H4 (cell line): ENCODE data around the gene DNAL1. TPM values are rescaled to one million over a fixed set of nuclear protein-coding genes. Genes with fewer than 3 reads are reported as not detected.
"Not testable (repeated sequence)": the region's sequence is repeated elsewhere in the genome, so short reads cannot be mapped to it uniquely, and the experiment has no call there.

Experiments
- DNase-seq: peaks from one replicate; pipeline ENCODE4 v3.0.0-alpha.2; 2015; ENCODE audit warnings: low spot score
- total RNA-seq: library from RNA; depleted of rRNA; stranded (reverse); fragments of >200 nt; shearing (Covaris generic); gene quantifications from 2 replicates; pipeline ENCODE4 v1.2.3, GENCODE V29; 2014

DNAL1 gene
- total RNA-seq, 1 experiment from 2014 or later: 8.1 TPM

DNA sequence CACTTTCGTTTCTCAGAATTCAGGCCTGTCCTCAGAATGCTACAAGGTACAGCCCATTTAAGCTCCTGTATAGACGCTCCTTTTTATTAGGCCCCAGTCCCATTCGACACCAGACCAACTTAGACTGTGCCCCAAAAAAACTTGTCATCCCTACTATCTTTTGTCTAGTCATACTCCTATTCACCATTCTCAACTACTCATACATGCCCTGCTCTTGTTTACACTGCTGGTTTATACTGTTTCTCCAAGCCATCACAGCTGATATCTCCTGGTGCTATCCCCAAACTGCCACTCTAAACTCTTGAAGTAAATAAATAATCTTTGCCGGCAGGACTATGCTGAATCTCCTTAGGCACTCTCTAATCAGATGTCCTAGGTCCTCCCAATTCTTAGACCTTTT is 63.3 kb downstream of the DNAL1 start:
- not testable (repeated sequence) for DNase-seq

DNA sequence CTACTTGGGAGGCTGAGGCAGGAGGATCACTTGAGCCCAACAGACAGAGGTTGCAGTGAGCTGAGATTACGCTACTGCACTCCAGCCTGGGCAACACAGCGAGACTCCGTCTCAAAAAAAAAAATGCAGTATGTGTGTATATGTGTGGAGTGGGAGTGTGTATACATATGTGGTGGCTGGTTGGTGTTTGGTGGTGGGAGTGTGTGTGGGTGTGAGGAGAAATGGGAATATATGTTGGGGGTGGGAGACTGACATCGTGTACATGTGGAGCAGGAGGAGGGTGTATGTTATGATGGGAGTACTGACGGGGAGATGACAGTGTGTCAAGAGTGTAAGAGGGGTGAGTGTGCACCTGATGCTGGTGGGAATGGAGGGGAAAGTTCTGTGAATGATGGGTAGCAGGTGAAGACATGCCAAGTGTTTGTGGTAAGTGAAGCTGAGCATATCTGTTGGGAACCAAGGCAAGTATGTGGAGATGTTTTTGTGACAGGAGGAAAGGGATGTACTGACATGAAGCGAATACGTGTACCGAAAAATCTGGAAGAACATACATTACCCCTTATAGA is 65.2 kb downstream of the DNAL1 start:
- no peak for DNase-seq

- DNase-seq: no peak
Observed at GRCh38 chr14:73710737-73711136, 66.0 kb downstream of the DNAL1 start.

GRCh38 chr14:73712071-73712506 is 67.3 kb downstream of the DNAL1 start:
- DNase-seq: no peak

GRCh38 chr14:73712540-73713180 is 67.9 kb downstream of the DNAL1 start:
- no peak for DNase-seq

GRCh38 chr14:73713206-73713802 is 68.5 kb downstream of the DNAL1 start:
- DNase-seq: no peak

DNA sequence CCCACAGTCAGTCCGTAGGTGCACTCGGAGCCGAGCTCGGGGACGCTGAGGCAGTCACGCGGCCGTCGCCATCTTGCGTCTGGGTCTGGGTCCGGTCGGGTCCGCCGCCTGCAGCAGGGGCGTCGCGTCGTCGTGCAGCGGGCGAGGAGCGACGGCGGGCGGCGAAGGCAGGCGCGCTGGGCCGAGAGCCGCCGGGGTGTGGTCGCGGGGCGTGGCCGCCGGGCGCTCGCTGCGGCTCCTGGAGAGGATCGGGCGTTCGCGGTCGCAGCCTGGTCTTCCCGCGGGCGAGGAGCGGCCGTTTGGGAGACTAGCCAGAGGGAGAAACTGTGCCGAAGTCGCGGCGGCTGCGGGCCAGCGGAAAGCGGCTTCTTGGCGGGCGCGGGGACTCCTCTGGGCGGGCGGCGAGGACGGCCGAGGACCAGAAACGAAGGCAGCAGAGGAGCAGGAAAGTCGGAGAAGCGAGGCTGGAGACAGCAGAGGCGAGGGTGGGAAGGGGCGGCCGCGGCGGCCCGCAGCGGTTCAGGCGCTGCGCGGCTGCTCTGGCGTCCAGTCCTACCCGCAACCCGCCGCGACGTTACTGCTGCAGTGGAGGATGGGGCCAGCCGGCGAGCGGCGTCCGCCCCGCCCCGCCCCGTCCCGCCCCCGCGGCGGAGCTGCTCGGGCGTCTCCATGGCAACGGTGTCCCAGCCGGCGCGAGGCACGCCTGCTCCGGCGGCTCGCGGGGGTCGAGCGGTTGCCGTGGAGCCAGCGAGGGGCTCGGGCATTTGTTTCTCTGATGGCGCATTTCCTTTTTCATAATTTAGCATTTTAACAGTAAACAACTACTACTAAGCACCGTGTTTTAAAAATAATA is 69.2 kb downstream of the DNAL1 start, which contains the start of gene PNMA1:
TSS of gene PNMA1 (minus strand) at position 582 of the 853 bp plus-strand sequence. CDS start 745 bp downstream, outside the sequence.
- peak; percentile 77 for DNase-seq

- DNase-seq: no peak
Observed at GRCh38 chr14:73714656-73715081, 69.9 kb downstream of the DNAL1 start.

DNA sequence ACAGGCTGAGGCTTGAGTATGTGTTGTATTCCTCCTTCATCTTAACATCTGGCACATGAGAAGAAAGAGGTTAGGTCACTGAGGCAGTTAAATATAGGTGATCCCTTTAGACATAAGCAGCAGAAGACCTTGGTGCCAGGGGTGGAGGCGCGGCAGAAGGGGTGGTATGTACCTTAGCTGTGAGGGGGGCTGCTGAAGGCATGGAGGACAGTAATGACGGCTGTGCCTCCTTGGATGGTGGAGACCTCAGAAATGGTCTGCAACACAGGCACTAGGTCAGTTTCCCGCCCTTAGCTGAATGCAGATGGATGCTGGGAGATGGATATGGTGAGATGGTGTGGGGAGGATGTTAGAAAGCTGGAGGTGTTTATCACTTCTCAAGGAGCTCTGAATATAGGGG is 70.9 kb downstream of the DNAL1 start:
- DNase-seq: no peak

DNA sequence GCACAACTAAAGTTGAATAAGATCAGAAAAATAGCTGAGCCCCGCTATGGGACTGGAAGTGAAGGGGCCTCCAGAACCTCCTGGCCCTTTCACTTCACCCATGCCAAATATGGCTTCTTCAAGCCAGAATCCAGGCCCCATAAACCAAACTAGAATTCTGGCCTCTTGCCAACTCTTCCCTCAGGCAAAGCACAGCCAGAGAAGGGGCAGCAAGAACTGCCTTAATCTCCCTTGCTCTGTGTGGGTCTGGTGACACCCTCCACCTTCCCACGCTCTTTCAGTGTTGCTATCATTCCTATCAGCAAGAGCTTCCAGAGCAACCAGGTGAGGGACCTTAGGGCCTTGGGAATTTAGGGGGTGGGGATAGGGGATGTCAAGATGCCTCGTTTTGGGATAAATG is 72.5 kb downstream of the DNAL1 start:
- no peak for DNase-seq

GRCh38 chr14:73717711-73718417 is 73.1 kb downstream of the DNAL1 start:
- no peak for DNase-seq

- no peak for DNase-seq
Observed at GRCh38 chr14:73718418-73719251, 73.8 kb downstream of the DNAL1 start.

GRCh38 chr14:73719361-73719760 is 74.6 kb downstream of the DNAL1 start:
- no peak for DNase-seq

DNA sequence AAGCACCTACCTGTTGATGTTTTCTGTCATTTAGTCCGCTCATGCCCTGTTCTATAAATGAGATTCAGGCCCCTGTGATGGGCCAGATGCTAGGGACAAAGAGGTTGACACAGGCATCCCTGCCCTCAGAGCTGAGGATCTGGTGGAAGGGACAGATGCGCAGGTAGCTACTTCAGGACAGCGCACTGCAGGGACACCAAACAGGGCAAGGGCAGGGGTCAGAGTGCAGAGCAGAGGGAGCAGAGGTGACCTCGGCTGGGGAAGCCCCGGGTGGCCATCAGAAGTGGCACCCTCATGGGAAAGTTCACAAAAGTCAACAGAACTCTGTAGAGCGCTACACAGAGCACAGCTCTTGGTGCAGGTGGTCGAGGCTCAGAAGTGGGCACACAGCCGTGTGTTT is 75.0 kb downstream of the DNAL1 start:
- DNase-seq: no peak

DNA sequence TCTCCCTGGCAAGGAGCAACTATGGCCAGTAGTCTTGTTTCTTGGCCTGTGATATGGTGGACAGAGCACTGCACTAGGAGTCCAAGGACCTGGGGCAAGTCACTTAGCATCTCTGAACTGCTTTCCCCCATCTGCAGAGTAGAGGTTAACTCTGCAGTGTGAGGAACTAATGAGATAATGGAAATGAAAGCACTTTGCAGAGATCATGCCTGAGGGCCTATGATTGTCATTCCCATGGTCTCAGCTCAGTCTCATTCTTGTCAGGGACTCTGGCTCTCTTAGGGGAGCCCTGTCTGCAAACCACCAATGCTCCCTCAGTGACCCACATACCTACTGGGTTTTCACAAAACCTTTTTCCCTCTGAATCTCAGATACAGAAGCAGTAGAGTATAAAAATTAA is 75.8 kb downstream of the DNAL1 start:
- DNase-seq: no peak

GRCh38 chr14:73721101-73721821 is 76.5 kb downstream of the DNAL1 start:
- no peak for DNase-seq

DNA sequence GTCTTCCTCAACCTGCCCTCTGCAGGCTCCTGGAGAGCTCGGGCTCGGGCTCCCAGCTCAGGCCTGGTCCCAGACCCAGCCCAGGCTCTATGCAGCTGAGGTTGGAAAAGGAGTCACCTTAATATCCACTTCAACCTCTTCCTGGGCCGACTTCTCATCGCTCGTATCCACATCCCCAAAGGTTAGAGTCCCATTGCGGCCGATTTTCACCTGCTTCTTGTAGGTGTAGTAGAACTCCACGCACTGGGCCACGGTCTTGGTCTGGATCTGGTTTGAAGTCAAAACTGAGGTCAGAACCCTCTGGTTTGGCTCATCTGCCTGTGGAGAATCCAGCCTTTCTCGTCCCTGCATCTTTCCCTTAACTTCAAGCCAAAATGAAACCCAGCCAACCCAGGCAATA is 77.8 kb downstream of the DNAL1 start:
- no peak for DNase-seq

GRCh38 chr14:73723406-73723796 is 78.6 kb downstream of the DNAL1 start:
- DNase-seq: peak; percentile 28

GRCh38 chr14:73723797-73724661 is 79.2 kb downstream of the DNAL1 start:
- DNase-seq: peak; percentile 92
